NT2/D1 (cell line): ENCODE measurements around the gene CDH16.

ENCODE experiments used
- DNase-seq: peaks from one replicate; pipeline ENCODE4 v3.0.0-alpha.2; 2011; ENCODE audit warnings: low read depth, low spot score
- H3K27me3 ChIP-seq: 2 replicates; pipeline ENCODE4 v1.6.0; 2011; ENCODE audit warnings: mild to moderate bottlenecking; ENCODE audit not compliant: insufficient read length, insufficient read depth
- H3K36me3 ChIP-seq: 2 replicates; pipeline ENCODE4 v1.6.1; 2011; ENCODE audit warnings: mild to moderate bottlenecking, low read length, mixed read lengths; ENCODE audit not compliant: insufficient read depth, insufficient read length
- H3K4me1 ChIP-seq: 2 replicates; pipeline ENCODE4 v1.5.1; 2011; ENCODE audit not compliant: insufficient read depth, insufficient read length
- H3K4me3 ChIP-seq: 2 replicates; pipeline ENCODE4 v1.5.1; 2011; ENCODE audit warnings: low read depth; ENCODE audit not compliant: insufficient read length
- H3K9ac ChIP-seq: 2 replicates; pipeline ENCODE4 v1.6.0; 2011; ENCODE audit warnings: low read depth; ENCODE audit not compliant: insufficient read length
- H3K9me3 ChIP-seq: 2 replicates; pipeline ENCODE4 v1.5.1; 2011; ENCODE audit warnings: mild to moderate bottlenecking, low read length; ENCODE audit not compliant: insufficient read depth
- SUZ12 ChIP-seq: IDR thresholded peaks from 2 replicates; pipeline ENCODE4 v1.6.1; 2011; ENCODE audit not compliant: insufficient read length, insufficient read depth; ENCODE audit errors: extremely low read depth
- YY1 ChIP-seq: IDR thresholded peaks from 2 replicates; pipeline ENCODE4 v1.6.1; 2011; ENCODE audit not compliant: insufficient read length, insufficient read depth
- ZNF274 ChIP-seq: IDR thresholded peaks from 2 replicates; pipeline ENCODE4 v1.6.1; 2011; ENCODE audit warnings: mild to moderate bottlenecking, low read depth, low read length

The CDH16 gene

GRCh38 chr16:66863707-66864106, 55.0 kb downstream of the CDH16 start:
- no peaks in the 10 kb centered on the region for H3K36me3 ChIP-seq
- TF ChIP-seq SUZ12 (no peak), YY1 (no peak), ZNF274 (no peak)
- no peaks in the 10 kb centered on the region for H3K4me1 ChIP-seq
- no peak for DNase-seq
- H3K27me3 ChIP-seq: no peaks in the 10 kb centered on the region
- no peak overlapping the region for H3K9ac ChIP-seq
- H3K4me3 ChIP-seq: no peak overlapping the region
- no peaks in the 10 kb centered on the region for H3K9me3 ChIP-seq

- Histone ChIP-seq H3K9me3 (no peaks in the 10 kb centered on the region), H3K9ac (no peak overlapping the region), H3K27me3 (no peaks in the 10 kb centered on the region), H3K36me3 (no peaks in the 10 kb centered on the region), H3K4me3 (no peak overlapping the region), H3K4me1 (peaks cover 3% of the 10 kb centered on the region)
- no peak for DNase-seq
- TF ChIP-seq YY1: no peak
- no peak for TF ChIP-seq SUZ12
- TF ChIP-seq ZNF274: no peak
Measured at GRCh38 chr16:66862023-66862520, 56.6 kb downstream of the CDH16 start.

- no peak for DNase-seq
- no peak overlapping the region for H3K4me3 ChIP-seq
- no peaks in the 10 kb centered on the region for H3K9me3 ChIP-seq
- H3K9ac ChIP-seq: no peak overlapping the region
- no peaks in the 10 kb centered on the region for H3K36me3 ChIP-seq
- TF ChIP-seq YY1: no peak
- H3K27me3 ChIP-seq: no peaks in the 10 kb centered on the region
- peaks cover 9% of the 10 kb centered on the region for H3K4me1 ChIP-seq
Measured at GRCh38 chr16:66859397-66860068, 59.2 kb downstream of the CDH16 start.

- Histone ChIP-seq H3K27me3 (no peaks in the 10 kb centered on the region), H3K4me1 (peaks cover 9% of the 10 kb centered on the region)
- no peak for TF ChIP-seq SUZ12
- TF ChIP-seq YY1: no peak
- TF ChIP-seq ZNF274: no peak
Measured at GRCh38 chr16:66858740-66859396, 59.8 kb downstream of the CDH16 start.

More at GRCh38 chr16:66858740-66859396, 59.8 kb downstream of the CDH16 start:
- no peaks in the 10 kb centered on the region for H3K36me3 ChIP-seq
- DNase-seq: no peak
- H3K9ac ChIP-seq: no peak overlapping the region
- no peak overlapping the region for H3K4me3 ChIP-seq
- no peaks in the 10 kb centered on the region for H3K9me3 ChIP-seq
